ENCODE data around the gene POU6F1.

DNA sequence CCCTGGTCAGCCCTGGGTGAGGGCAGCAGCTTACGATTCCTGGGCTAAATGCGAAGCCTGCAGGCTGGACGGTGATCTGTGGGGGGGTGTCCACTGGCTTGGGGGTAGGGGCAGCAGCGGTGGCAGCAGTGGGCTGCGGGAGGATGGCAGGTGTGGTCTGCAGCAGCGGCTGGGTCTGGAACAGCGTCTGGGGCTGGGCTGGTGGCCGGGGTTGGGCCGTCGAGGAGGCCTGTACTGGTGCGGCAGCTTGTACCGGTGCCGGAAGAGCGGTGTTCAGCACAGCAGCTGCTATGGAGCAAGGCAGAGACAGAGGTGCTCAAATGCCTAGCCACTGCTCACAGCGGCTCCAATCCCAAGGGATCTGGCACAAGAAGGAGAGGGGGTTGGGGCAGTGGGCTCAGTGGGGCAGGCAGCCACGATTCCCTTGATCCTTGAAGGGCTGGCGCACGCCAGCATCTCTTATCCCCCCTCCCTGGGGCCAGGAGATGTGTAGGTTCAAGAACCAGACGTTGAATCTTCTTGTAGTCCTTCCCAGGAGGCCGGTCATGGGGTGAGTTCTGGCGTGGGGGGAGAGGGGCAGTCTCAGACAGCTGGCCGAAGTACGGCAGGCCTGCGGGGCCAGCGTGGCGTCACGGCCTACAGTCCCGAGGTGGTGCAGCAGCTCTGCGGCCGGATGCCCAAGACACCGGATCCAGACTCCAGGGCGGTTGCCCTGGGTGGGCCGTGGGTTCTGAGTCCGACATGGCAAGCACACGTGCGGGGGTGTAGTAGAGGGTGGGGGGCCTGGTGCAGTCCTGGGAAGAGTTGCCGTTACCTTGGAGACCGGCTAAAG is 19.9 kb downstream of the POU6F1 start:
- TF ChIP-seq, protein P1, sequence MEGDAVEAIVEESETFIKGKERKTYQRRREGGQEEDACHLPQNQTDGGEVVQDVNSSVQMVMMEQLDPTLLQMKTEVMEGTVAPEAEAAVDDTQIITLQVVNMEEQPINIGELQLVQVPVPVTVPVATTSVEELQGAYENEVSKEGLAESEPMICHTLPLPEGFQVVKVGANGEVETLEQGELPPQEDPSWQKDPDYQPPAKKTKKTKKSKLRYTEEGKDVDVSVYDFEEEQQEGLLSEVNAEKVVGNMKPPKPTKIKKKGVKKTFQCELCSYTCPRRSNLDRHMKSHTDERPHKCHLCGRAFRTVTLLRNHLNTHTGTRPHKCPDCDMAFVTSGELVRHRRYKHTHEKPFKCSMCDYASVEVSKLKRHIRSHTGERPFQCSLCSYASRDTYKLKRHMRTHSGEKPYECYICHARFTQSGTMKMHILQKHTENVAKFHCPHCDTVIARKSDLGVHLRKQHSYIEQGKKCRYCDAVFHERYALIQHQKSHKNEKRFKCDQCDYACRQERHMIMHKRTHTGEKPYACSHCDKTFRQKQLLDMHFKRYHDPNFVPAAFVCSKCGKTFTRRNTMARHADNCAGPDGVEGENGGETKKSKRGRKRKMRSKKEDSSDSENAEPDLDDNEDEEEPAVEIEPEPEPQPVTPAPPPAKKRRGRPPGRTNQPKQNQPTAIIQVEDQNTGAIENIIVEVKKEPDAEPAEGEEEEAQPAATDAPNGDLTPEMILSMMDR (conservative IDR thresholded peaks at IDR 0.05; ENCODE audit: low read length): no peak
- TF ChIP-seq EZH2phosphoT487 (IDR thresholded peaks at IDR 0.05; ENCODE audit: borderline replicate concordance): no peak

Measured in Loucy (cell line).